ENCODE data around the gene GNPTG.

GNPTG gene

GRCh38 chr16:1403036-1403435 lies 51.3 kb downstream of the GNPTG start:
- Histone ChIP-seq H3K36me3 (ENCODE audit: insufficient read depth, low read length) (no peaks in the 10 kb centered on the region), H3K4me3 (no peak overlapping the region), H3K9me3 (ENCODE audit: low read depth, low read length) (no peaks in the 10 kb centered on the region), H3K27ac (no peak overlapping the region), H3K9ac (ENCODE audit: insufficient read length) (no peak overlapping the region)
- TF ChIP-seq POLR2AphosphoS5 (IDR thresholded peaks at IDR 0.05; ENCODE audit: borderline replicate concordance, low read depth, low read length) (no peak), EZH2 (IDR thresholded peaks at IDR 0.05) (no peak), FOXP2 (optimal IDR thresholded peaks at IDR 0.05; ENCODE audit: control extremely low read depth, extremely low read length, insufficient read depth) (no peak)
- DNase-seq (ENCODE audit: low read depth, low spot score) = no peak

GRCh38 chr16:1403733-1404132 lies 52.0 kb downstream of the GNPTG start:
- Histone ChIP-seq H3K4me3 (no peak overlapping the region), H3K36me3 (ENCODE audit: insufficient read depth, low read length) (no peaks in the 10 kb centered on the region), H3K9ac (ENCODE audit: insufficient read length) (no peak overlapping the region), H3K27ac (no peak overlapping the region), H3K9me3 (ENCODE audit: low read depth, low read length) (no peaks in the 10 kb centered on the region)
- DNase-seq (ENCODE audit: low read depth, low spot score) = no peak
- no peak for TF ChIP-seq EZH2 (IDR thresholded peaks at IDR 0.05)
- TF ChIP-seq FOXP2 (optimal IDR thresholded peaks at IDR 0.05; ENCODE audit: control extremely low read depth, extremely low read length, insufficient read depth) = no peak
- TF ChIP-seq POLR2AphosphoS5 (IDR thresholded peaks at IDR 0.05; ENCODE audit: borderline replicate concordance, low read depth, low read length) = no peak

DNA sequence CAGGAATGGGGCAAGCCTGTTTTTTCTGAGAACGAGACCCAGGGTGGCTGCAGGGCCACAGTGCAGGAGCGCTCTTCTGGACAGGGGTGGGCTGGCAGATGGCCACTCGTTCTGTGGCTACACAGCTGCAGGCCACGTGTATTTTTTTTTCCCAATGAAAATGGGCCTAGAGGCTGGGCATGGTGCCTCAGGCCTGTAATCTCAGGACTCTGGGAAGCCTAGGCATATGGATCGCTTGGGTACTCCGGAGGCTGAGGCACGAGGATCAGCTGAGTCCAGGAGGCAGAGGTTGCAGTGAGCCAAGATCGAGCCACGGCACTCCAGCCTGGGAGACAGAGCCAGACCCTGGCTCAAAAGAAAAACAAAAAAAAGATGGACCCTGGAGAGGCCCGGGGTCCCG lies 56.0 kb downstream of the GNPTG start:
- Histone ChIP-seq H3K27ac (no peak overlapping the region), H3K4me3 (peak overlapping the region; percentile 76), H3K9ac (ENCODE audit: insufficient read length) (peak overlapping the region; percentile 8), H3K9me3 (ENCODE audit: low read depth, low read length) (no peaks in the 10 kb centered on the region), H3K36me3 (ENCODE audit: insufficient read depth, low read length) (no peaks in the 10 kb centered on the region)
- no peak for TF ChIP-seq FOXP2 (optimal IDR thresholded peaks at IDR 0.05; ENCODE audit: control extremely low read depth, extremely low read length, insufficient read depth)
- TF ChIP-seq EZH2 (IDR thresholded peaks at IDR 0.05) = no peak
- no peak for TF ChIP-seq POLR2AphosphoS5 (IDR thresholded peaks at IDR 0.05; ENCODE audit: borderline replicate concordance, low read depth, low read length)
- no peak for DNase-seq (ENCODE audit: low read depth, low spot score)

- peak; percentile 35 for DNase-seq (ENCODE audit: low read depth, low spot score)
- Histone ChIP-seq H3K9ac (ENCODE audit: insufficient read length) (peak overlapping the region; percentile 54), H3K9me3 (ENCODE audit: low read depth, low read length) (no peaks in the 10 kb centered on the region), H3K36me3 (ENCODE audit: insufficient read depth, low read length) (no peaks in the 10 kb centered on the region), H3K4me3 (peak overlapping the region; percentile 76), H3K27ac (no peak overlapping the region)
- TF ChIP-seq EZH2 (IDR thresholded peaks at IDR 0.05) = no peak
- TF ChIP-seq POLR2AphosphoS5 (IDR thresholded peaks at IDR 0.05; ENCODE audit: borderline replicate concordance, low read depth, low read length) = no peak; the same call in 1 of the 2 replicates
- no peak for TF ChIP-seq FOXP2 (optimal IDR thresholded peaks at IDR 0.05; ENCODE audit: control extremely low read depth, extremely low read length, insufficient read depth)
Observed at GRCh38 chr16:1408171-1408837, 56.6 kb downstream of the GNPTG start.

GRCh38 chr16:1412847-1413246 lies 61.1 kb downstream of the GNPTG start:
- no peak for DNase-seq (ENCODE audit: low read depth, low spot score)
- Histone ChIP-seq H3K9ac (ENCODE audit: insufficient read length) (no peak overlapping the region), H3K36me3 (ENCODE audit: insufficient read depth, low read length) (no peaks in the 10 kb centered on the region), H3K9me3 (ENCODE audit: low read depth, low read length) (no peaks in the 10 kb centered on the region), H3K4me3 (no peak overlapping the region), H3K27ac (no peak overlapping the region)
- TF ChIP-seq FOXP2 (optimal IDR thresholded peaks at IDR 0.05; ENCODE audit: control extremely low read depth, extremely low read length, insufficient read depth) = no peak
- no peak for TF ChIP-seq EZH2 (IDR thresholded peaks at IDR 0.05)
